GM21447 (cell line): ENCODE data around the gene ENKUR.

Experiments
- ATAC-seq: cut with Tn5 transposase; IDR thresholded peaks from one replicate; pipeline ENCODE4 v1.9.1; 2021; ENCODE audit not compliant: unreplicated experiment

ENKUR gene

GRCh38 chr10:25015828-25016375 lies at the start of gene ENKUR:
Gene ENKUR, minus strand, starts transcription at chr10:25016158. Its CDS starts 222 bp downstream, at chr10:25015936.
- ATAC-seq = peak; percentile 61

GRCh38 chr10:25064401-25064800 lies 48.4 kb upstream of the ENKUR start:
- ATAC-seq = no peak

- no peak for ATAC-seq
Measured at GRCh38 chr10:25063644-25064043, 47.7 kb upstream of the ENKUR start.

- ATAC-seq = no peak
Measured at GRCh38 chr10:25063157-25063556, 47.2 kb upstream of the ENKUR start.

GRCh38 chr10:25061711-25062449 lies 45.9 kb upstream of the ENKUR start:
- ATAC-seq = no peak

- no peak for ATAC-seq
Measured at GRCh38 chr10:25061125-25061524, 45.2 kb upstream of the ENKUR start.

- ATAC-seq = no peak
Measured at GRCh38 chr10:25059990-25060389, 44.0 kb upstream of the ENKUR start.

- no peak for ATAC-seq
Measured at GRCh38 chr10:25057886-25058285, 41.9 kb upstream of the ENKUR start.

GRCh38 chr10:25056726-25057125 lies 40.8 kb upstream of the ENKUR start:
- no peak for ATAC-seq

GRCh38 chr10:25052012-25052411 lies 36.1 kb upstream of the ENKUR start:
- ATAC-seq = no peak

- no peak for ATAC-seq
Measured at GRCh38 chr10:25050402-25050801, 34.4 kb upstream of the ENKUR start.

- no peak for ATAC-seq
Measured at GRCh38 chr10:25049966-25050365, 34.0 kb upstream of the ENKUR start.

- ATAC-seq = no peak
Measured at GRCh38 chr10:25048450-25048849, 32.5 kb upstream of the ENKUR start.

GRCh38 chr10:25047591-25048301 lies 31.8 kb upstream of the ENKUR start:
- no peak for ATAC-seq

- ATAC-seq = no peak
Measured at GRCh38 chr10:25047088-25047487, 31.1 kb upstream of the ENKUR start.

GRCh38 chr10:25046641-25047040 lies 30.7 kb upstream of the ENKUR start:
- ATAC-seq = no peak

GRCh38 chr10:25039531-25039930 lies 23.6 kb upstream of the ENKUR start:
- ATAC-seq = no peak

GRCh38 chr10:25038325-25038724 lies 22.4 kb upstream of the ENKUR start:
- no peak for ATAC-seq

- no peak for ATAC-seq
Measured at GRCh38 chr10:25036381-25036780, 20.4 kb upstream of the ENKUR start.

GRCh38 chr10:25029519-25029918 lies 13.6 kb upstream of the ENKUR start:
- no peak for ATAC-seq

- no peak for ATAC-seq
Measured at GRCh38 chr10:25028711-25029110, 12.8 kb upstream of the ENKUR start.

- ATAC-seq = no peak
Measured at GRCh38 chr10:25026463-25026862, 10.5 kb upstream of the ENKUR start.
